ENCODE results near the gene ZSWIM4.

GRCh38 chr19:13873834-13874515 lies 78.7 kb downstream of the ZSWIM4 start:
- TF ChIP-seq POLR2A (IDR thresholded peaks at IDR 0.05; ENCODE audit: extremely low read depth, insufficient read length) (no peak), CTCF (IDR thresholded peaks at IDR 0.05; ENCODE audit: low read depth, low read length) (no peak), MYC (IDR thresholded peaks at IDR 0.05; ENCODE audit: low read depth, low read length) (no peak), MAX (IDR thresholded peaks at IDR 0.05; ENCODE audit: low read depth, low read length) (no peak)
